HL-60/S4 treated with retinoic acid at 250 ng/mL for 4 days and 3 days (cell line): Measurements from ENCODE around the gene TMEM239.

ENCODE experiments used
- in situ Hi-C: fragments of 300-500 bp; cut with MboI; formaldehyde crosslinking; loops from 2 replicates; pipeline ENCODE4 v1.7.0; 2022; ENCODE audit warnings: low sequenced_read_pairs

TMEM239 gene

DNA sequence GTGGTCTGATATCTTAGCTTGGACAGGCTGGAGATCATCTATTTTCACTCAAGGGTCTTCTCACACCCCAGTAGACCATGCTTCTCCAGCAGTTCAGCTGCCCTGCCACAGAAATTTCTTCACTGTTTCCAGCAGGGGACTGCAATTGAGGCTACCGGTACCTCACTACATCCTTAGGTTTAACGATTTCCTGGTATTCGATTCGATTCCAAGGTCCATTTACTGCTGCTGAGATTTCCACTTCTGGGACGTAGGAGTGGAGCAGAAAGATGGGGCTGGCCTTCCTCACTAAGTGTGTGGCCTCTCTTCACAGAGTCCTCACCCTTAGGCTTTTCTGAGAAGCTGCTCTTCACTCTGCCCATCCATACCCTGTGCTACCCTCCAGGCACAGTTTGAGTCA lies 30.5 kb downstream of the TMEM239 start:
- in situ Hi-C loops: no loop called here

DNA sequence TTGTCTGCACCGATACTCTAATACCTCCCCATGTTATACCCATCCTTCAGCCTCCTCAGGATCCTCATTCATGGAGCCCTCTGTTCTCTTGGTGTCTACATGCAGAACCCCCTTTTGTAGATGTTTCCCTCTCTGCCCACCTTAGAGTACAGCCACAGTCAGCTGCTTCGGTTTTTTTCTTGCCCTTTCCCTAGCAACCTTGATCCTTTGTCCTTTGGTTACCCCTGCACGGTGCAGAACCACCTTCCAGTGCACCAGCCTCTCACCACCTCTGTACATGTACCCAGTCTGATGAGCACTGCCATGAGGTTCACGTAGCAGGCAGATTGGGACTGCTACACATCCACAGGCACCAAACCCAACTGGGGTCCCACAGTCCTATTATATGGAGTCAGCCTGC lies 31.6 kb downstream of the TMEM239 start:
- in situ Hi-C loops: no loop called here

- in situ Hi-C loops: no loop called here
Measured at GRCh38 chr20:2849529-2849928, 33.4 kb downstream of the TMEM239 start.

DNA sequence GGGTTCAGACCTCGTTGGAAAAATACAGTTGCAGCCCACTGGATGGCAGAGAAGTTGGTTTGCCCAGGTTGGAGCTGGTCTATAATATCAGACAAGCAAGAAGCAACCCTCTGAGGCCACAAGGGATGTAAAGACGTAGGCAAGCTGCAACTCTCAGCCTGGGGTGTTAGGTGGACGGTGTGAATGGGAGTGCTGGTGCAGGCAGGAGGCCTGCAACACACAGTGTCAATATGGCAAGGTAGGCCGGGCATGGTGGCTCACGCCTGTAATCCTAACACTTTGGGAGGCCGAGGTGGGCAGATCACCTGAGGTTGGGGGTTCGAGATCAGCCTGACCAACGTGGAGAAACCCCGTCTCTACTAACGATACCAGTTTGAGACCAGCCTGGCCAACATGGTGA lies 34.9 kb downstream of the TMEM239 start:
- in situ Hi-C loops: no loop called here

DNA sequence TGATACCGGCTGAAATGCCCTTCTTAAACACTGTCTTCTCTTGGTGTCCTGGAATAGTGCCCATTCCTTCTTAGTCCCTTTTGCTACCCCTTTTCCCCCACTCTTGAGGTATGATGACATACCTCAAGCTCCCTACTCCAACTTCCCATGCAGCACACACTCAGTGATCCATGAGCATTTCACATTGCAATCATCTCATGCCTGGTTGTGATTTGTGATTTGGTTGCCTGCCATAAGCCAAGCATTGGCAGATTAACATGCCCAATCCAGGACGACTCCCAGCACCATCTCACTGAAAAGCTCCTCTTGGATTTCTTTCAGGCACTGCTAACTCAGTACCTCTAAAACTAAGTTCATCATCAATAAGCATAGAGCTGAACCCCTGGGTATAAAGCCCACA lies 42.4 kb downstream of the TMEM239 start:
- in situ Hi-C loops: no loop called here

DNA sequence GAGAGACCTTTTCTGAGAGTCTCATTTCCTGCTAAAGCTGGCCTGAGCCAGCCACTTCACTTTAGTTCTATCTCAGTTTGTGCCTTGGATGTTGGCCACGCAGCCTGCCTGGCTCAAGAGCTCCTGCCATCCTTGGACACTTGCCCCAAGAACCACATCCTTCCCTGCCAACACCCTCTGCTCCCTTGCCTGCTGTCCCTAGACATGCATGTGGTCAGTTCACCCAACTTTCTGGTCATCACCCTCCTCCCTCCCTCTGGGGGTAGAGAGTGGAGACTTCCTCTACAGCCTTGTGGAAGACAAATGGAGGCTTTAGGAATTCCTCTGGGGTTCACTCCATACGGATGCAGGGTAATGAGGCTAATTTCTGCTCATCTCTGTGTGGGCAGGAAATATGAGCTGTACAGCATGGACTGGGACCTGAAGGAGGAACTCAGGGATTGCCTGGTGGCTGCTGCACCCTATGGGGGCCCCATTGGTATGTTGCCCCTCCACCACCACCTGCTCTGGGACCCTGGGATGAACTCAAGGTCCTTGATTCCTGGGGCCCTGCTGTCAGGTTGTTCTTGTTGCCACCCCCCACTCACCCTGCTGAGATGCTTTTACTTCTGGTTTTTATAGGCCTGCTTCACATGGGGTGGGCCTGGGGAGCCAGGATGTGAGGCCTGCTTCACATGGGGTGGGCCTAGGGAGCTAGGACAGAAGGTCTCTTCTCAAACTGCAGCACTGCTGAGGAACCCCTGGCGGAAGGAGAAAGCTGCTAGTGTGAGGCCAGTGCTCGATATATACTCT lies 43.4 kb downstream of the TMEM239 start:
- in situ Hi-C loops: no loop called here

GRCh38 chr20:2864626-2865025 lies 48.5 kb downstream of the TMEM239 start:
- in situ Hi-C loops: no loop called here

DNA sequence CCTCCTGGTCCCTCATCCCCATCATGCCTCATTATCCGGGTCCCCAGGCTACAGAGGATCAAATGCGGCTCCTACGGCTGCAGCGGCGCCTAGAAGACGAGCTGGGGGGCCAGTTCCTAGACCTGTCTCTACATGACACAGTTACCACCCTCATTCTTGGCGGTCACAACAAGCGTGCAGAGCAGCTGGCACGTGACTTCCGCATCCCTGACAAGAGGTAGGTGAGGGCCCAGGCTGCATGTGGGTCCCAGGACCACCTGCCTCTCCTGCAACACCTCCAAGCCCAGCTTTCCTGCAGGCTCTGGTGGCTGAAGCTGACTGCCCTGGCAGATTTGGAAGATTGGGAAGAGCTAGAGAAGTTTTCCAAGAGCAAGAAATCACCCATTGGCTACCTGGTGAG lies 48.9 kb downstream of the TMEM239 start:
- in situ Hi-C loops: no loop called here

DNA sequence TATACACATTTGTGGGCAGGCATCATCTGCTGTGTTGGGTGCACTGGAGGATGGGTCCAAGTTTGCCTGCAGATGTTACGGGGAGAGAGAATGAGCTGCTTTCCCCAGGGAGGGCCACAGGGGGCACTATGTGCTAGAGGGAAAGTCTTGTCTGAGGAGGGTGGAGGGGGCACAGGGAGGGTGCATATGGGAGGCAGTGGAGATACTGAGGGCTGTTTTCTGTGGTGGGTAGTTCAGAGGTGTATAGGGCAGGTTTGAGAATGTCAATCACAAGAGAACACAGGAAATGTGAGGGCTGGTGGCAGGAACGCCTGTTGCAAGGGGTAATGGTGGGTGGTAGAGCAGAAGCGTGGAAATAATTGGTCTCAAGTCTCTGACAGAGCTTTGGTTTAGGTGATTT lies 49.5 kb downstream of the TMEM239 start:
- in situ Hi-C loops: no loop called here

DNA sequence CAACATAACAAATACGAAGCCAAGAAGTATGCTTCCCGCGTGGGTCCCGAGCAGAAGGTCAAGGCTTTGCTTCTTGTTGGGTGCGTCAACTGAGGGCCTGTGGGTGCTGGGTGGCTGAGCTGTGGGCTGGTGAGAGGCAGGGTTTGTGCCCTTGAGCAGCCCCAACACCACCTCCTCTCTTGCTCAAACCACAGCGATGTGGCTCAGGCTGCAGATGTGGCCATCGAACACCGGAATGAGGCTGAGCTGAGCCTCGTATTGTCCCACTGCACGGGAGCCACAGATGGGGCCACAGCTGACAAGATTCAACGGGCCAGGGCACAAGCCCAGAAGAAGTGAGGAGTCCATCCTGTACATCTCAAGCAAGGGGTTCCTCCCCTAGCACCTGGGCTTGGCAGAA lies 50.1 kb downstream of the TMEM239 start:
- in situ Hi-C loops: no loop called here

- in situ Hi-C loops: no loop called here
Measured at GRCh38 chr20:2867081-2867864, 51.1 kb downstream of the TMEM239 start.
